Right cardiac atrium (tissue), 5 donors: Measurements from ENCODE around the gene TTYH1. TPM values are rescaled to one million over a fixed set of nuclear protein-coding genes. Genes with fewer than 3 reads are reported as not detected.

ENCODE experiments used
- ATAC-seq, 2 donors: fragments of 200-7000 bp; cut with Tn5 transposase; one replicate each; pipeline versions ENCODE4 v1.8.0 to v1.9.1; 2020; ENCODE audit warnings: moderate library complexity in 2 of 2, mild to moderate bottlenecking in 1 of 2
- DNase-seq, 3 donors: peaks; one replicate each; pipeline ENCODE4 v3.0.0-alpha.2; 2020
- H3K27ac ChIP-seq: one replicate; pipeline ENCODE4 v1.5.1; 2013; ENCODE audit warnings: mild to moderate bottlenecking, low read length, control low read depth, moderate library complexity
- H3K27me3 ChIP-seq: one replicate; pipeline ENCODE4 v1.6.1; 2013; ENCODE audit not compliant: control insufficient read depth, insufficient read depth
- H3K4me1 ChIP-seq: one replicate; pipeline ENCODE4 v1.6.1; 2013; ENCODE audit warnings: low read length; ENCODE audit not compliant: control insufficient read depth, insufficient read depth
- H3K4me3 ChIP-seq: one replicate; pipeline ENCODE4 v1.5.1; 2013; ENCODE audit warnings: low read length, control low read depth
- H3K9me3 ChIP-seq: one replicate; pipeline ENCODE4 v1.6.1; 2013; ENCODE audit warnings: low read length; ENCODE audit not compliant: control insufficient read depth
- WGBS: extraction: QIAGEN DNeasy Blood & Tissue Kit; methylation state at CpG from one replicate; pipeline ENCODE4 v1.1.7; 2013; 5-methylcytosine and 5-hydroxymethylcytosine counted together
- intact Hi-C, 4 donors: fragments of 100-400 bp; cut with DNase I; formaldehyde crosslinking; loops; one replicate each; pipeline versions ENCODE4 v1.11.0 to v1.14.0; 2022 to 2023
- polyA plus RNA-seq: library from polyadenylated mRNA; stranded (reverse); fragments of 200-250 nt; gene quantifications from one replicate; pipeline ENCODE4 v1.2.3, GENCODE V29; 2013
- total RNA-seq, 4 donors: library from RNA; stranded (reverse); fragmentation: NEBNext Ultra II Directional; extraction: Animal tissue kit (Norgen Biotek cat#: 25700); gene quantifications; one replicate each; pipeline ENCODE4 v1.2.1, GENCODE V29; 2021
- donor health status: healthy with polysubstance abuse.
- donor health status: DM: no; HTN: yes; CAD: no.
- donor health status: DM: no; HTN: no; CAD: no.
- donor health status: DM: no; HTN: yes; CAD: no; lungs with severe emphysema.
- donor health status: DM: yes; HTN: yes; CAD: no.

The TTYH1 gene
- total and polyA plus RNA-seq, 5 donors = 2.4 to 3.6 (median 3.0) TPM

- peak; percentile 86 to 94 (median 94) for DNase-seq
- Histone ChIP-seq H3K9me3 (no peaks in the 10 kb centered on the region), H3K4me1 (peaks cover 5% of the 10 kb centered on the region), H3K4me3 (peak within 1 kb of the TSS; percentile 63), H3K27me3 (no peaks in the 10 kb centered on the region), H3K27ac (peak within 1 kb of the TSS; percentile 71)
- peak; percentile 93 to 95 for ATAC-seq
- intact Hi-C loops = loop anchor here in 1 of 4 donors (10.0 kb wide), 1 partner anchor 202 kb away; no protein-coding TSS in a partner anchor
- 5% methylated on average over 14 of the region's 14 CpGs for WGBS
Observed at GRCh38 chr19:54473071-54473891, 58.0 kb downstream of the TTYH1 start, which contains the start of gene CDC42EP5. Gene CDC42EP5, minus strand, starts transcription at chr19:54473296. Its CDS starts 7,749 bp downstream, at chr19:54465547.

- intact Hi-C loops = loop anchor here in 1 of 4 donors (10.0 kb wide), 1 partner anchor 201 kb away; no protein-coding TSS in a partner anchor
- 69% methylated on average over 6 of the region's 6 CpGs for WGBS
- no peak overlapping the region for H3K4me3 ChIP-seq
Observed at GRCh38 chr19:54473892-54474372, 58.7 kb downstream of the TTYH1 start.

GRCh38 chr19:54475706-54476105 lies 60.4 kb downstream of the TTYH1 start:
- DNase-seq = peak in 1 of 3 donors; percentile 58
- H3K4me1 ChIP-seq = peaks cover 5% of the 10 kb centered on the region
- H3K9me3 ChIP-seq = no peaks in the 10 kb centered on the region
- intact Hi-C loops = loop anchor here in 1 of 4 donors (10.0 kb wide), 1 partner anchor 199 kb away; no protein-coding TSS in a partner anchor
- no peak overlapping the region for H3K27ac ChIP-seq
- 89% methylated on average over 11 of the region's 11 CpGs for WGBS
- ATAC-seq = no peak
- H3K27me3 ChIP-seq = no peaks in the 10 kb centered on the region
- H3K4me3 ChIP-seq = no peak overlapping the region

More at GRCh38 chr19:54473892-54474372, 58.7 kb downstream of the TTYH1 start:
- Histone ChIP-seq H3K4me1 (peaks cover 5% of the 10 kb centered on the region), H3K27ac (peak overlapping the region; percentile 70), H3K9me3 (no peaks in the 10 kb centered on the region), H3K27me3 (no peaks in the 10 kb centered on the region)
- ATAC-seq (no peak), DNase-seq (no peak)

- no peak overlapping the region for H3K27ac ChIP-seq
- peak in 1 of 2 donors; percentile 44 for ATAC-seq
- intact Hi-C loops = loop anchor here in 1 of 4 donors (10.0 kb wide), 1 partner anchor 197 kb away; no protein-coding TSS in a partner anchor
- H3K4me3 ChIP-seq = no peak overlapping the region
- peaks cover 5% of the 10 kb centered on the region for H3K4me1 ChIP-seq
- WGBS = 59% methylated on average over 3 of the region's 3 CpGs
- H3K9me3 ChIP-seq = no peaks in the 10 kb centered on the region
- H3K27me3 ChIP-seq = no peaks in the 10 kb centered on the region
- DNase-seq = no peak
Observed at GRCh38 chr19:54477650-54478049, 62.4 kb downstream of the TTYH1 start.

- intact Hi-C loops = loop anchor here in 1 of 4 donors (10.0 kb wide), 1 partner anchor 196 kb away; no protein-coding TSS in a partner anchor
- H3K27me3 ChIP-seq = no peaks in the 10 kb centered on the region
- no peaks in the 10 kb centered on the region for H3K9me3 ChIP-seq
- 20% methylated on average over 10 of the region's 10 CpGs for WGBS
- no peak overlapping the region for H3K4me3 ChIP-seq
- no peak overlapping the region for H3K27ac ChIP-seq
- ATAC-seq = peak in 1 of 2 donors; percentile 26
- DNase-seq = no peak
- no peaks in the 10 kb centered on the region for H3K4me1 ChIP-seq
Observed at GRCh38 chr19:54478677-54479266, 63.5 kb downstream of the TTYH1 start.

- no peaks in the 10 kb centered on the region for H3K27me3 ChIP-seq
- no peak overlapping the region for H3K27ac ChIP-seq
- DNase-seq (no peak), ATAC-seq (no peak)
- no peak overlapping the region for H3K4me3 ChIP-seq
- WGBS = 79% methylated on average over 2 of the region's 2 CpGs
- intact Hi-C loops = no loop called here
- H3K4me1 ChIP-seq = no peaks in the 10 kb centered on the region
- no peaks in the 10 kb centered on the region for H3K9me3 ChIP-seq
Observed at GRCh38 chr19:54480051-54480450, 64.8 kb downstream of the TTYH1 start.

- no peaks in the 10 kb centered on the region for H3K27me3 ChIP-seq
- no peak overlapping the region for H3K4me3 ChIP-seq
- 12% methylated on average over 16 of the region's 16 CpGs for WGBS
- DNase-seq (no peak), ATAC-seq (peak in 1 of 2 donors; percentile 45)
- no peaks in the 10 kb centered on the region for H3K4me1 ChIP-seq
- H3K27ac ChIP-seq = no peak overlapping the region
- intact Hi-C loops = no loop called here
- no peaks in the 10 kb centered on the region for H3K9me3 ChIP-seq
Observed at GRCh38 chr19:54481326-54481930, 66.2 kb downstream of the TTYH1 start.

GRCh38 chr19:54482889-54483288 lies 67.6 kb downstream of the TTYH1 start:
- H3K4me1 ChIP-seq = no peaks in the 10 kb centered on the region
- intact Hi-C loops = no loop called here
- no peak overlapping the region for H3K27ac ChIP-seq
- no peaks in the 10 kb centered on the region for H3K27me3 ChIP-seq
- DNase-seq (no peak), ATAC-seq (no peak)
- 69% methylated on average over 3 of the region's 3 CpGs for WGBS
- no peak overlapping the region for H3K4me3 ChIP-seq
- H3K9me3 ChIP-seq = no peaks in the 10 kb centered on the region

- Histone ChIP-seq H3K27ac (no peak overlapping the region), H3K27me3 (no peaks in the 10 kb centered on the region), H3K9me3 (no peaks in the 10 kb centered on the region), H3K4me1 (no peaks in the 10 kb centered on the region), H3K4me3 (no peak overlapping the region)
- ATAC-seq = no peak
- WGBS = 81% methylated on average over 10 of the region's 10 CpGs
- DNase-seq = no peak
- intact Hi-C loops = no loop called here
Observed at GRCh38 chr19:54484451-54484850, 69.2 kb downstream of the TTYH1 start.

GRCh38 chr19:54485851-54486250 lies 70.6 kb downstream of the TTYH1 start:
- H3K4me3 ChIP-seq = no peak overlapping the region
- DNase-seq (no peak), ATAC-seq (no peak)
- H3K27me3 ChIP-seq = no peaks in the 10 kb centered on the region
- H3K4me1 ChIP-seq = no peaks in the 10 kb centered on the region
- intact Hi-C loops = loop anchor here in 1 of 4 donors (5.0 kb wide), 1 partner anchor 196 kb away; no protein-coding TSS in a partner anchor
- H3K9me3 ChIP-seq = no peaks in the 10 kb centered on the region
- WGBS = 68% methylated on average over 5 of the region's 5 CpGs
- no peak overlapping the region for H3K27ac ChIP-seq
